SH-SY5Y (cell line): ENCODE measurements around the gene PNMT.

Source experiments
- GATA2 ChIP-seq: IDR thresholded peaks from 2 replicates; pipeline ENCODE4 v1.6.1; 2011; ENCODE audit warnings: mild to moderate bottlenecking, low read depth, low read length
- GATA3 ChIP-seq: IDR thresholded peaks from 2 replicates; pipeline ENCODE4 v1.6.1; 2011; ENCODE audit warnings: low read depth, mild to moderate bottlenecking, low read length, moderate library complexity

Gene PNMT

DNA sequence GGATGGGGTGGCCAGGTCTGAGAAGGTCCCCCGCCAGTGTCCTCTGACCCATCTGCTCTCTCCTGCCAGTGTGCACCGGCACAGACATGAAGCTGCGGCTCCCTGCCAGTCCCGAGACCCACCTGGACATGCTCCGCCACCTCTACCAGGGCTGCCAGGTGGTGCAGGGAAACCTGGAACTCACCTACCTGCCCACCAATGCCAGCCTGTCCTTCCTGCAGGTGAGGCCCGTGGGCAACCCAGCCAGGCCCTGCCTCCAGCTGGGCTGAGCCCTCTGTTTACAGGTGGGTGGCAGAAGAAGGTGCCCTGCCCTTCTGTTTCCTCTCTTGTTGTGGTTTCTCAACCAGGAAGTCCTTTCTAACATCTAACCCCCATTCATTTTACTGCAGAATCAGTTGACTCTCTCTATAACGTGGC lies 38.7 kb downstream of the PNMT start:
- no peak for TF ChIP-seq GATA3
- TF ChIP-seq GATA2, result no peak

DNA sequence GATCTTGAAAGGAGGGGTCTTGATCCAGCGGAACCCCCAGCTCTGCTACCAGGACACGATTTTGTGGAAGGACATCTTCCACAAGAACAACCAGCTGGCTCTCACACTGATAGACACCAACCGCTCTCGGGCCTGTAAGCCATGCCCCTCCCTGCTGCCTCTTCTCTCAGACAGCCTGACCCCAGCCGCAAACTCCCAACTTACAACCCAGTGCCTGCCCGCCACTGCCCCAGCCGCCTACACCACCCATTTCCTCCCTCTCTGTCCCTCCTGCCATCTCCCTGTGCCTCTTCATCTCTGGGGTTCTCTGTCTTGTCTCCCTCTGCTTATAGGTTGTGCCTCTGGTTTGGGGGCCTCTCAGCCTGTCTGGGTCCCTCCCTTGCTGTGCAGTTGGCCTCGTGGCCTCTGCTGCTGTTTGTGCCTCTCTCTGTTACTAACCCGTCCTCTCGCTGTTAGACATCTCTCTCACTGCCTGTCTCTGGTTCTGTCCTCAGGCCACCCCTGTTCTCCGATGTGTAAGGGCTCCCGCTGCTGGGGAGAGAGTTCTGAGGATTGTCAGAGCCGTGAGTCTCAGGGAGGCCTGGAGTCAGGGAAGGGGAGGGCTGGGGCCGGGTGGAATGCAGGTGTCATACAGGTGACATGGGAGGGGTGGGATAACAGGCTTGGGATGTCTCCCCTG lies 41.2 kb downstream of the PNMT start:
- no peak for TF ChIP-seq GATA3
- TF ChIP-seq GATA2, result no peak

DNA sequence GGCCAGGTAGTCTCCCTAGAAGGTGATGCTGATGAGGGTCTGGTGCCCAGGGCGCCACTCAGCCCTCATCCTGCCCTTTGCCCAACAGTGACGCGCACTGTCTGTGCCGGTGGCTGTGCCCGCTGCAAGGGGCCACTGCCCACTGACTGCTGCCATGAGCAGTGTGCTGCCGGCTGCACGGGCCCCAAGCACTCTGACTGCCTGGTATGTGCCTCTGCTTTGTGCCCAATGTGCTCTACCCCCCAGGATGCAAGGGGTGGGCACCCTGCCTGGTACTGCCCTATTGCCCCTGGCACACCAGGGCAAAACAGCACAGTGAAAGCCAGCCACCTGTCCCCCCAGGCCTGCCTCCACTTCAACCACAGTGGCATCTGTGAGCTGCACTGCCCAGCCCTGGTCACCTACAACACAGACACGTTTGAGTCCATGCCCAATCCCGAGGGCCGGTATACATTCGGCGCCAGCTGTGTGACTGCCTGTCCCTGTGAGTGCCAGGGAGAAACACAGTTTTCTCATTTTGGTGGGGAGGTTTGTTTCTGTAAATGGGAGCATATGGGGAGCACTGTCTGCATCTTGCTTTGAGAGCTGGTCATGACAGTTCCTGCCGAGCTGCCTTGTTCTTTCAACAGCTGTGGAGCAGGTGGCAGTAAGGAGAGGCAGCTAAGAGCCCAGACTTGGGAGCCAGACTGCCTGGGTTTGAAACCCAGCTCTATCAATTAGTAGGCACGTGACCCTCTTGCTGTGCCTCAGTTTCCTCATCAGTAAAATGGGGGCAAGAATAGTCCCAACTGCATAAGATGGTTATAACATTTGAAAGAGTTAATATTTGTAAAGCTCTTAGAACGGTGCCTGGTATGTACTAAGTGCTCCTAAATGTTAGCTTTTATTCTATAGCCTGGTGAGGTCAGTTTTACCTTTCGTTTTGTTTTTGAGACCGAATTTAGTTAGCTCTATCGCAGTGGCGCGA lies 42.0 kb downstream of the PNMT start:
- TF ChIP-seq GATA2, result no peak
- TF ChIP-seq GATA3, result no peak

DNA sequence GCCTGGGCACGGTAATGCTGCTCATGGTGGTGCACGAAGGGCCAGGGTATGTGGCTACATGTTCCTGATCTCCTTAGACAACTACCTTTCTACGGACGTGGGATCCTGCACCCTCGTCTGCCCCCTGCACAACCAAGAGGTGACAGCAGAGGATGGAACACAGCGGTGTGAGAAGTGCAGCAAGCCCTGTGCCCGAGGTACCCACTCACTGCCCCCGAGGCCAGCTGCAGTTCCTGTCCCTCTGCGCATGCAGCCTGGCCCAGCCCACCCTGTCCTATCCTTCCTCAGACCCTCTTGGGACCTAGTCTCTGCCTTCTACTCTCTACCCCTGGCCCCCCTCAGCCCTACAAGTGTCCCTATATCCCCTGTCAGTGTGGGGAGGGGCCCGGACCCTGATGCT lies 43.6 kb downstream of the PNMT start:
- TF ChIP-seq GATA3 (no peak), GATA2 (no peak)

DNA sequence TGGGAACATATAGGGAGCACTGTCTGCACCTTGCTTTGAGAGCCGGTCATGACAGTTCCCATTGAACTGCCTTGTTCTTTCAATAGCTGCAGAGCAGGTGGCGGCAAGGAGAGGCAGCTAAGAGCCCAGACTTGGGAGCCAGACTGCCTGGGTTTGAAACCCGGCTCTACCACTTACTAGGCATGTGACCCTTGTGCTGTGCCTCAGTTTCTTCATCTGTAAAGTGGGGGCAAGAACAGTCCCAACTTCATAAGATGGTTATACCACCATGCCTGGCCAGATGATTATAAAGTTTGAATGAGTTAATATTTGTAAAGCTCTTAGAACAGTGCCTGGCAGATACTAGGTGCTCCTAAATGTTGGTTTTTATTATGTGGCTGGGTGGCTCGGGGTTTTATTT lies 46.0 kb downstream of the PNMT start:
- no peak for TF ChIP-seq GATA3
- TF ChIP-seq GATA2, result no peak

DNA sequence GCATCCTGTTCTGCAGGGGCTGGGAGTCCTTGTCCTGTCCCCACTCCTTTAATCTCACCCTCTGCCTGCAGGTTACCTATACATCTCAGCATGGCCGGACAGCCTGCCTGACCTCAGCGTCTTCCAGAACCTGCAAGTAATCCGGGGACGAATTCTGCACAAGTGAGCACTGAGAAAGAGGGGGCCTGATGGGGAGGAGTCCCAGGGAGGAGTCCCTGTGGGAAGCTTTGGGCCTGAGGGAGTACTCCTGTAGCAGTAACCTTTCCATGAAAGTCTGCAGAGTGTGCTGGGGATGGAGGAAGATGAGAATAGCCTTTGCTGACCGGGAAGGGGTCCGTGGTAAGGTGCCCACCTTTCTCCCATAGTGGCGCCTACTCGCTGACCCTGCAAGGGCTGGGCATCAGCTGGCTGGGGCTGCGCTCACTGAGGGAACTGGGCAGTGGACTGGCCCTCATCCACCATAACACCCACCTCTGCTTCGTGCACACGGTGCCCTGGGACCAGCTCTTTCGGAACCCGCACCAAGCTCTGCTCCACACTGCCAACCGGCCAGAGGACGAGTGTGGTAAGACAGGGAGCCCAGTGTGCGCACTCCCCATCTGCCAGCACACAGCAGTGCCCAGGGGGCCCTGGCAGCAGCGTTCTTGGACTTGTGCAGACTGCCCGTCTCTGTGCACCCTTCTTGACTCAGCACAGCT lies 47.3 kb downstream of the PNMT start:
- TF ChIP-seq GATA3 (no peak), GATA2 (no peak)

DNA sequence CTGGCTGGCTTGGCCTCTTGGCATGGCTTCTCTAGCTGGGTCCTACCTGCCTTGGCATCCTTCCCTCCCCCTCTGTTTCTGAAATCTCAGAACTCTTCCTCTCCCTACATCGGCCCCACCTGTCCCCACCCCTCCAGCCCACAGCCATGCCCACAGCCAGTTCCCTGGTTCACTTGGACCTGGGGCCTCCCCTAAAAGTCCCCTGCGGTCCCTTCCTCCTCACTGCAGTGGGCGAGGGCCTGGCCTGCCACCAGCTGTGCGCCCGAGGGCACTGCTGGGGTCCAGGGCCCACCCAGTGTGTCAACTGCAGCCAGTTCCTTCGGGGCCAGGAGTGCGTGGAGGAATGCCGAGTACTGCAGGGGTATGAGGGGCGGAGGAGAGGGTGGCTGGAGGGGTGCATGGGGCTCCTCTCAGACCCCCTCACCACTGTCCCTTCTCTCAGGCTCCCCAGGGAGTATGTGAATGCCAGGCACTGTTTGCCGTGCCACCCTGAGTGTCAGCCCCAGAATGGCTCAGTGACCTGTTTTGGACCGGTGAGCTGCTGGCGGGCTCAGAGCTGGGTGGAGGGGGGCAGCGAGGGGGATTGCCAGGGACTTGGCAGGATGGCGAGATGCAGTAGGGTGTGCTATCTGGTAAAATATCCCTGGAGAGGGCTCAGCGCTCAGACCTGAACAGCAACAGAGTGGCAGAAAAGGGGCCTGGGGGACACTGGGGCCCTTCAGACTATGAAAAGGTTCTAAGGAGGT lies 48.0 kb downstream of the PNMT start:
- no peak for TF ChIP-seq GATA3
- TF ChIP-seq GATA2, result no peak

DNA sequence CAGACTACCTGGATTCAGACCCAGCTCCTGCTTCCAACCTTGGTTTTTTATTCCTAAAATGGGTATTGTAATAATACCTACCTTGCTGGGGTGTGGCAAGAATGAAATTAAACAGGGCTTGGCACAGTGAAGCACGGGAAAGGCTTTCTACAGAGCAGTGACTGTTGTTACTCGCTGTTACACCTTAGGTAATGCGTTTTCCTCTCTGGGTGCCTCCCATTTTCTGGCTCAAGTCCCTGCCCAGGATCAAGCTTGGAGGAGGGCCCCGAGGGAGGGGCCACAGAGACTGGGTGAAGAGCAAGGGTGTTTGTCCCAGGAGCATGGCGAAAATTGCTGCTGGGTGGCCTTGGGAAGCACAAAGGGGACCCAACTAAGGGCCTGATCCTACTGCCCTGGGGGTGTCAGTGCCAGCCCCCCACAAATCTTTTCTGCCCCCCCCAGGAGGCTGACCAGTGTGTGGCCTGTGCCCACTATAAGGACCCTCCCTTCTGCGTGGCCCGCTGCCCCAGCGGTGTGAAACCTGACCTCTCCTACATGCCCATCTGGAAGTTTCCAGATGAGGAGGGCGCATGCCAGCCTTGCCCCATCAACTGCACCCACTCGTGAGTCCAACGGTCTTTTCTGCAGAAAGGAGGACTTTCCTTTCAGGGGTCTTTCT lies 48.8 kb downstream of the PNMT start:
- no peak for TF ChIP-seq GATA3
- no peak for TF ChIP-seq GATA2

DNA sequence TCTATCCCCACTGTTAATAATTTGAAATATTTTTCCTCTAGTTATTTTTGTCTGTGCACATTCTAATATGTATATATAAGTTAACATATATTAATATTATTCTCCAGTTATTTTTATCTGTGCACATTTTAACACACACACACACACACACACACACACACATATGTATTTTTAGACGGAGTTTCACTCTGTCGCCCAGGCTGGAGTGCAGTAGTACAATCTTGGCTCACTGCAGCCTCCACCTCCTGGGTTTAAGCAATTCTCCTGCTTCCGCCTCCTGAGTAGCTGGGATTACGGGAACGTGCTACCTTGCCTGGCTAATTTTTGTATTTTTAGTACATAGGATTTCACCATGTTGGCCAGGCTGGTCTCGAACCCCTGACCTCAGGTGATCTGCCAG lies 49.4 kb downstream of the PNMT start:
- no peak for TF ChIP-seq GATA3
- no peak for TF ChIP-seq GATA2

DNA sequence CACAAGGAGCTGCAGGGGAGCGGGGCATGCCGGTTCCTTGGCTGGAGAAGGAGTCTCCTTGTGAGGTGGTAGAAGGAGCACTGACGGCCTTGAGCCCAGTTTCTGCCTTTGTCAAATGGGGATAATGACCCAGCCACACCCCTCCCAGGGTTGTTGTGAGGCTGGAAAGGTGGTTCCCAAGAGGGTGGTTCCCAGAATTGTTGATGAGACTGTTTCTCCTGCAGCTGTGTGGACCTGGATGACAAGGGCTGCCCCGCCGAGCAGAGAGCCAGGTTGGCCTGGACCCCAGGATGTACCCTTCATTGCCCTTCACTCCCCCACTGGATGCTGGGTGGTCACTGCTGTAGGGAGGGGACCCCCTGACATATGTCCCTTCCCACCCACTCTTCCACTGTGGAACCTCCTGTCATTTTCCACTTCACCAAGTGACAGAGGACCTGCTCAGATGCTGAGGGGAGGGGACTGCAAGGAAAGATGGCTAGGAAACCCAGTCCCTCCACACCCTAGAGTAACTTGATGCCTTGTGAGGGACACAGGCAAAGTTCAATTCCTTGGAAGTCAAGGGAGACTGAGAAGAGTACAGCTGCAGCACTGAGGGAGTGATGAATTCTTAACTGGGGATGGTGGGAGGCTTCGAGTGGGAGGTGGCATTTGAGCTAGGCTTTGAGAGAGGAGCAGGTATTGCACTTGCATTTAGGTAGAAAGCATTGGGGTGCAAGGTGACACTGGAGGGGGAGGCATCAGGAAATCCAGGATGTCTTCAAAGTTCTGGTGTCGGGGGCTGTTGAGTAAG lies 51.5 kb downstream of the PNMT start:
- no peak for TF ChIP-seq GATA3
- TF ChIP-seq GATA2, result no peak
